ENCODE data around the gene APBB1.
A peak's percentile ranks its signal among the peaks of the same experiment; 100 is the strongest.

APBB1 gene

GRCh38 chr11:6417907-6418556 lies 862 bp downstream of the APBB1 start:
- DNase-seq (ENCODE audit: low read depth in 2 of 2, low spot score in 1 of 2): no peak

GRCh38 chr11:6415797-6416196 lies 3.1 kb downstream of the APBB1 start:
- DNase-seq (ENCODE audit: low read depth in 2 of 2, low spot score in 1 of 2): no peak

- DNase-seq (ENCODE audit: low read depth in 2 of 2, low spot score in 1 of 2): no peak
These were observed 4.0 kb downstream of the APBB1 start for GRCh38 chr11:6414874-6415328.

- DNase-seq (ENCODE audit: low read depth in 2 of 2, low spot score in 1 of 2): peak in 1 of 2 donors; percentile 32
These were observed 5.1 kb downstream of the APBB1 start for GRCh38 chr11:6413791-6414201.

- no peak for DNase-seq (ENCODE audit: low read depth in 2 of 2, low spot score in 1 of 2)
These were observed 7.3 kb downstream of the APBB1 start for GRCh38 chr11:6411594-6412031.

GRCh38 chr11:6410695-6411430 lies 8.0 kb downstream of the APBB1 start:
- no peak for DNase-seq (ENCODE audit: low read depth in 2 of 2, low spot score in 1 of 2)

- DNase-seq (ENCODE audit: low read depth in 2 of 2, low spot score in 1 of 2): no peak
These were observed 12.5 kb downstream of the APBB1 start for GRCh38 chr11:6406370-6406769.

- DNase-seq (ENCODE audit: low read depth in 2 of 2, low spot score in 1 of 2): no peak
These were observed 13.0 kb downstream of the APBB1 start for GRCh38 chr11:6405846-6406245.

GRCh38 chr11:6405052-6405667 lies 13.7 kb downstream of the APBB1 start:
- no peak for DNase-seq (ENCODE audit: low read depth in 2 of 2, low spot score in 1 of 2)

GRCh38 chr11:6404342-6405051 lies 14.4 kb downstream of the APBB1 start:
- DNase-seq (ENCODE audit: low read depth in 2 of 2, low spot score in 1 of 2): no peak

GRCh38 chr11:6403539-6403938 lies 15.4 kb downstream of the APBB1 start:
- no peak for DNase-seq (ENCODE audit: low read depth in 2 of 2, low spot score in 1 of 2)

GRCh38 chr11:6402561-6402981 lies 16.3 kb downstream of the APBB1 start:
- peak in 1 of 2 donors; percentile 33 for DNase-seq (ENCODE audit: low read depth in 2 of 2, low spot score in 1 of 2)

- no peak for DNase-seq (ENCODE audit: low read depth in 2 of 2, low spot score in 1 of 2)
These were observed 16.8 kb downstream of the APBB1 start for GRCh38 chr11:6402061-6402470.

- no peak for DNase-seq (ENCODE audit: low read depth in 2 of 2, low spot score in 1 of 2)
These were observed 17.4 kb downstream of the APBB1 start for GRCh38 chr11:6401464-6401863.

- no peak for DNase-seq (ENCODE audit: low read depth in 2 of 2, low spot score in 1 of 2)
These were observed 18.2 kb downstream of the APBB1 start for GRCh38 chr11:6400431-6401345.

- no peak for DNase-seq (ENCODE audit: low read depth in 2 of 2, low spot score in 1 of 2)
These were observed 21.3 kb downstream of the APBB1 start for GRCh38 chr11:6397636-6398035.

GRCh38 chr11:6397156-6397555 lies 21.7 kb downstream of the APBB1 start:
- no peak for DNase-seq (ENCODE audit: low read depth in 2 of 2, low spot score in 1 of 2)

GRCh38 chr11:6395470-6396060 lies 23.3 kb downstream of the APBB1 start:
- DNase-seq (ENCODE audit: low read depth in 2 of 2, low spot score in 1 of 2): no peak

- no peak for DNase-seq (ENCODE audit: low read depth in 2 of 2, low spot score in 1 of 2)
These were observed 24.8 kb downstream of the APBB1 start for GRCh38 chr11:6393989-6394670.
